Activated T-helper 9 cell treated with anti-CD3 and anti-CD28 coated beads, Interleukin-2, amount 50 U/mL, for 16 hours (primary cell): Measurements from ENCODE around the gene U2AF1L4.

Experiments
- DNase-seq: peaks from one replicate; pipeline ENCODE4 v3.0.0-alpha.2; 2020; ENCODE audit warnings: low read depth

The U2AF1L4 gene

DNA sequence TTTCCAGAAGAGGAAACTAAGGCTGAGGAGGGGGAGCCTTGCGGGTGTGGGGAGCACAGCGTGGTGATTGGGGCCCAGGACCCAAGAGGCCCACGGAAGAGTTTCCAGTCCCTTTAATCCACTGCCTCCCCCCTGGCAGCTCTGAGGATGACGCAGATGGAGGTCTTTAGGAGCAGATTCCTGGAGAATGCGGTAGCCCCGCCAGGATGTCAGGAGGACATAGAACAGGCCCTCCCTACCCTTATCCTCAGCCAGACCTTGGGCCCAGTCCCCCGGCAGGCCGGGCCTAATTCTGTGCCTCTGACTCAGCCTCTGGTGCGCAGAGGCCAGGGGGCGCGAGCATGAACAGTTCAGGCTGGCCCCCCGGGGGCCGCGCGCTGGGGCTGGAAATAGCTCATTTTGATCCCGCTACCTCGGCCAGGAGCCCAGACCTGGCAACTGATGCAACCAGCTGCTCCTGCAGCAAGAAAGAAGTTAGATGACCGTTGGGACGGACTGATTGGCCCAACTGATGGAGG is 12.1 kb upstream of the U2AF1L4 start:
- DNase-seq = no peak

GRCh38 chr19:35756377-35757230 is 11.4 kb upstream of the U2AF1L4 start, which contains the start of gene HSPB6:
Gene HSPB6 (minus strand): TSS chr19:35757029. CDS start chr19:35757008, 21 bp downstream.
- no peak for DNase-seq

DNA sequence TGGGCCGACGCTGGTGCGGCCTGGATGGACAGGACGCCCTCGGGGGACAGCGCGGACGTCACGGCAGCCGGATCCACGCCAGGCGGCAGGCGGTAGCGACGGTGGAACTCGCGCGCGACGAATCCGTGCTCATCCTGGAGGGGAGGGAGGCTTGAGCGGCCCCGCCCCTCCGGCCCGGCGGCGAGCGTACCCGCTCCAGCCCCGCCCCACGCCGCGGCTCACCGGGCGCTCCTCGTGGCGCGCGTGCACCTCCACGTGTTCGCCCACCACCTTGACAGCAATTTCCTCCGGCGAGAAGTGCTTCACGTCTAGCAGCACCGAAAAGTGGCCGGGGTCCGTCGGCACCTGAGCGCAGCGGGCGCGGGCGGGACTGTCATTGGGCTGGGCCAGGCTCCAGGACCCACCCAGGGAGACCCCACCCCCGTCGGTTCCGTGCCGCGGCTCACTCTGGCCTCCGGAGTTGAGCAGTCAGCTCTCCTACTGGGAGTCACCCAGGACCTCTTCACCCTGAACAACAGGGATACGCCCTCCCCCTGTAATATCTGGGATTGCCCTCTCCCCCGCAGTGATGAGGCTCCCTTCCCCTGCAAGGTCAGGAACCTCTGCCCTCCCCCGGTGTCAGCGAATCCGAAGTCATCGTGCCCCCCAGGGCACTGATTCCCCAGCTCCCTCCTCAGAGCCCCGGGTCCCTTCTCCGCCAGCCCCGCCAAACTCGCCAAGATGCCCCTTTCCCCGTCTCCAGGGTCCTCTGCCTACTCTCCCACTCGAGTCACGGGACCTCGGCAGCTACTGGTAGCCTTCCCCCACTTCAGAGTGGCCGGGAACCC is 10.5 kb upstream of the U2AF1L4 start:
- DNase-seq = peak; percentile 54

DNA sequence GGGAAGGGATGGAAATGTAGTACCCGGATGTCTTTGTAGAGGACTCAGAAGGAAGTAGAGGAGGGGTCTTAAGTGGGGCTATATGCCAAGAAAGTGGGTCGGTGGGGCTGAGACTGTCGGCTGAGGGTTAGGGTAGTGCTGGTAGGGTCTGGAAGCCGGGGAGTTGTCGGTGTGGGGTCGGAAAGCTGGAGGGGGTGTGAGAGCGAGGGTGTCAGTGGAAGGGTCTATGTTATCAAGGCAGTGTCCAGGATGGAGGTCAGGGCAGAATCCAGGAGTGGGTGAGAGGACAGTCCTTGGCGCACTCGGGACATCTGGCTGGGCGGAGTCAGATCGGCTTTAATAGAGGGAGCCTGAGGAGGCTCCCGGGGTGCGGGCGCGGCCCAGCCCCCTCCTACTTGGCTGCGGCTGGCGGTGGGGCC is 9.9 kb upstream of the U2AF1L4 start:
- no peak for DNase-seq

- no peak for DNase-seq
Observed at GRCh38 chr19:35754370-35755130, 9.3 kb upstream of the U2AF1L4 start.

DNA sequence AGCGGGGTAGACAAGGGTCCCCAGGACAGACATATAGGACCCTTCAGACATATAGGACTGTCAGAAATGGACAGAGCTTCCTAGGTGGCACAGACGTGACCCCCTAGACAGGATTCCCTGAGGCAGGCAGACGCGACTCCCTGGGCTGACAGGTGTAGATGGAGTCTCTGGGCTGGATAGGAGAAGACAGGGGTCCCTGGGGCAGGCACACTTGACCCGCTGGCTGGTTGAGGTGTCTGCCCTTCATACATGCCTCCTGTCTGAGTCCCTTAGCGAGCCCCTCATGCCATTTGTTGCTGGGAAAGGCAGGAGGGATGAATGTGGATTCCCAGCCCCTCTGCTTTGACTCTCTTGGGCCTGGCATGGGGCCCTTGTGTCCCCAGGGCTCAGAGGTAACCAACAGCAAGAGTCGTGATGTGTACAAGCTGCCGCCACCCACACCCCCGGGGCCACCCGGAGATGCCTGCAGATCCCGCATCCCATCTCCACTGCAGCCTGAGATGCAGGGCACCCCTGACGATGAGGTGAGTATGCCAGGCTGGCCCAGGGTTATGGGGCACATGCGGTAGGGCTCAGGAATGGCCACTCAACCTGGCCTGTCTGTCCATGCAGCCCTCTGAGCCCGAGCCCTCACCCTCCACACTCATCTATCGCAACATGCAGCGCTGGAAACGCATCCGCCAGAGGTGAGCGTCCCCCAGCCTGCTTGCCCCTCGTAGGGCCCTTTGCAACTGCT is 8.6 kb upstream of the U2AF1L4 start:
- DNase-seq = no peak

- no peak for DNase-seq
Observed at GRCh38 chr19:35752746-35753350, 7.6 kb upstream of the U2AF1L4 start.

DNA sequence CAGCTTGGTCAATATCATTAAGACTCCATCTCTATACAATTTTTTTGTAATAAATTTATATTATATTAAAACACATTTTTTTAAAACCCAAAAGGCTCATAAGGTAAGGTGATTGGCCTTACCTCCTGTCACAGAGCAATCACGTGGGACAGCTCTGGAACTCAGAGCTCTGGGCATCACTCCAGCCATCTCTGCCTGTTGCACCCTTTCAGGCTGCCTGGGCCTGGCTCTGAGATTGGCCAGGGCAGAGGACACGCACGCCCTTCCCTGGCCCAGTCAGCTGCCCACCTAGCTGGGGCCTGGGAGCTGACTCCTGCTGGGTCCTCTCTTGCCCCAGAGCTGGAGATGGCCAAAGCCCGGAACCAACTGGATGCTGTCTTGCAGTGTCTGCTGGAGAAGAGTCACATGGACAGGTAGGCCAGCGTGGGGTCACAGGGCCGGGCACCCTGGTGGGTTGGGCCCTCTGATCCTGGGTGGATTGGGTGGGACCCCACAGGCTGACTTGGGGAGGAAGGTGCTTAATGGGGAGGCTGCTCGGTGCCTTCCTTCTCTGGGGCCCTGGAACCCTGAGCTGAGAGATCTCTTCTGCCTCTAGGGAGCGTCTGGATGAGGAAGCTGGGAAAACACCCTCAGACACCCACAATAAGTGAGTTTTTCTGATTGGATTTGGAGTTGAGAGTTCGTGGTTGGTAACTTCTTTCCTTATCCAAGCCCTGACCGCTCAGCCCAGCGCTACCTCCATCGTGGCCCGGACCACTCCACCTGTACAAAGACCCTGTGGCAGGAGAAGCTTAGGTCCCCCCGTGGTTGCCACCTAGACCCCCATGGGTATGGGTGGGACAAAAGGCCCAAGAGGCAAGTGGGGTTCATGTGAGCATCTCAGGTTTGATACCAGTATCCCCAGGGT is 6.9 kb upstream of the U2AF1L4 start:
- no peak for DNase-seq

- no peak for DNase-seq
Observed at GRCh38 chr19:35750167-35750566, 4.9 kb upstream of the U2AF1L4 start.

- DNase-seq = peak; percentile 98
Observed at GRCh38 chr19:35748106-35749020, 3.1 kb upstream of the U2AF1L4 start, which contains the start of gene LIN37. Gene LIN37 (plus strand): TSS chr19:35748576. CDS start chr19:35748725, 149 bp downstream.

DNA sequence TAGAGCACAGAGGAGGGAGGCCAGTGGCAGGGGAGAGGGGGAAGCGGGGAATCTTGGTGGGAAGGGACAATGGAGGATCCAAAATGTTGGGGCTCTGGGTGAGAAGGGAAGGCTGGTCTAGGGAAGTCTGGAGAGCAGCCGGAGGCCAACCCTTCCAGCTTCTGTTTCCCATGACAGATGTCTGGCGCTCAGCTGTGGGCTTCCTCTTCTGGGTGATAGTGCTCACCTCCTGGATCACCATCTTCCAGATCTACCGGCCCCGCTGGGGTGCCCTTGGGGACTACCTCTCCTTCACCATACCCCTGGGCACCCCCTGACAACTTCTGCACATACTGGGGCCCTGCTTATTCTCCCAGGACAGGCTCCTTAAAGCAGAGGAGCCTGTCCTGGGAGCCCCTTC is 1.3 kb upstream of the U2AF1L4 start:
- DNase-seq = no peak

DNA sequence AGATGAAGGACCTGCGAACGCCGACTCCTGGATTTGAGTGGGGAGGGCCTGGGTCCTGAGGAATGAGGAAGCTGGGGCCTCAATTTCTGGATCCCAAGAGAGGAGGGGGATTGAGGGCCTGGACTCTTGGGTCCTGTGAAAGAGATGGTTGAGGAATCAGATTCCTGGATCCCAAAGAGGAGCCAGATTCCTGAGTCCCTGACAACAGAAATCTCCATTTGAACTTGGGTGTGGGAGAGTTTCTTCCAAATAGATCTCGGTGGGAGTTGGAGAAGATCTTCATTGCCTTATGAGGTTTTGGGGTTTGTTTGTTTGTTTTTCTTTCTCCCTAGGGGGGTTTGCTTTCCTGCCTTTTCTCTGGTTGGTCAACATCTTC is 857 bp upstream of the U2AF1L4 start:
- no peak for DNase-seq

DNA sequence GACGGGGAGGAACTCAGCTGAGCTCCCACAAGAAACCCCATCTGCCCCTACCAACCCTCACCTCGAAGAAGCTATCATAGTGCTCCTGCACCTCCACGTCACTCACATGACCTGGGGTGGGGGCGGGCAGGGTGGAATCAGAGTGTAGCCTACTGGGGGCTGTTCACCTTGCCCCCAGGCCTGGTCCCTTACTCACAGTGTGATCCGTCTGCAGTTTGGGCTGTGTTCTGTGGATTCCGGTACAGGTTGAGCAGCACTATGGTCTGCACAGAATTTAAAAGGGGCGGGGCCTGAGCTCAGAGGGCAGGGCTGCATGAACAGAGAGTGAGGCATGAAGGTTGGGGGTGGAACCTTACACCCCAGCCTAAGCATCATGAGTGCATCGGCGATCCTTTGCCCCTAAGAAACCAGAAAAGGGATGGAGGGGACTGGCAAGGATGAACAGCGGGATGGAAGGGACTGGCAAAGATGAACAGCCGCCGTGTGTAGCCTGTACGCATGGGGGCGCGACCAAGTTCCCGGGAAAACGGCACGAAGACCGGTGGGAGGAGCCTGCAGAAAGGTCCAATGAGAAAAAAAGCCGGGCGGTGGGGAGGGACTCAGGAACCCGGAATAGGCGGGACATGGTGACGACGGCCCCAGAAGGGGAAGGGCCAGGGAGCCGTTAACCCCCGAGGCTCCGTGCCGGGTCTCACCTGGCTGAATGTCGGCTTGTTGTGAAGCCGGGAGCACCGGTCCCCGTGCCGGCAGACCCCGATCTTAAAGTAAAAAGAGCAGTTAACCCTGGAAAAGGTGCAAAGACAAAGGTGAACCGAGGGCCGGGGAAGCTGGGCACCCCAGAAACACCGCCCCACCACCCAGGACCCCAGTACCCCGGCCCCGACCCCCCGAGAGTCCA is 539 bp downstream of the U2AF1L4 start:
- DNase-seq = peak; percentile 88

- no peak for DNase-seq
Observed at GRCh38 chr19:35743640-35744429, 1.4 kb downstream of the U2AF1L4 start.

DNA sequence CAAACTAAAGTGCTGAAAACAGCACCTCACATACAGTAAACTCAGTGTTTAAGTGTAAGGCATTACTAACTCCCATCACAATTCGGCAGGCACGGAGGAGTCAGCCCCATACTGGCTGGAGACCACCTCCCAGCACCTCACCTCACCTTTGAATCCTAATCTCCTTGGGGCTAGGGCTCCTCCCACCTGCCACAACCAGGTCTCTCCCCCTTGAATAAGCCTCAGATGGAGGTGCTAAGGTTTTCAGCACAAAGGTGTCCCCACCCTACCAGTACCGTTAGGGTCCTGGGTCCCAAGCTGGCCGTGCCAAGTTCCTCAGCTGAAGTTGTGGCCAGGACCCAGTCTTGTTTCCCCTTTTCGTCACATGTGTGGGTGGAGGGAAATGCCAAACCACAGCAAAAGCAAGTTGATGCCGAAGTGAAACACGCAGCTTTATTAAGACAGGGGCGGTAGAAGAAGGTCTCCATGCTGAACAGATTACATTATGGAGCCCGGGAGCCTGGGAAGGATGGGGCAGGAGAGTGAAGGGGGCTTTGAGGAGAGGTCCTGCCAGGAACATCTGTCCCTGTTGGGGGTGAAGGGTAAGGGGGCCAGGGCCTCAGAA is 3.0 kb downstream of the U2AF1L4 start, which contains the start of gene IGFLR1:
Gene IGFLR1, minus strand, starts transcription at position 332 of the 604 bp plus-strand sequence. CDS start 1,272 bp downstream, outside the sequence.
- peak; percentile 59 for DNase-seq

- DNase-seq = no peak
Observed at GRCh38 chr19:35741203-35741515, 4.1 kb downstream of the U2AF1L4 start.
